ENCODE data around the gene TRIOBP. TPM values are rescaled to one million over a fixed set of nuclear protein-coding genes. Genes with fewer than 3 reads are reported as not detected.

The TRIOBP gene
- total RNA-seq, 1 donor from 2014 or later, result 108 TPM

DNA sequence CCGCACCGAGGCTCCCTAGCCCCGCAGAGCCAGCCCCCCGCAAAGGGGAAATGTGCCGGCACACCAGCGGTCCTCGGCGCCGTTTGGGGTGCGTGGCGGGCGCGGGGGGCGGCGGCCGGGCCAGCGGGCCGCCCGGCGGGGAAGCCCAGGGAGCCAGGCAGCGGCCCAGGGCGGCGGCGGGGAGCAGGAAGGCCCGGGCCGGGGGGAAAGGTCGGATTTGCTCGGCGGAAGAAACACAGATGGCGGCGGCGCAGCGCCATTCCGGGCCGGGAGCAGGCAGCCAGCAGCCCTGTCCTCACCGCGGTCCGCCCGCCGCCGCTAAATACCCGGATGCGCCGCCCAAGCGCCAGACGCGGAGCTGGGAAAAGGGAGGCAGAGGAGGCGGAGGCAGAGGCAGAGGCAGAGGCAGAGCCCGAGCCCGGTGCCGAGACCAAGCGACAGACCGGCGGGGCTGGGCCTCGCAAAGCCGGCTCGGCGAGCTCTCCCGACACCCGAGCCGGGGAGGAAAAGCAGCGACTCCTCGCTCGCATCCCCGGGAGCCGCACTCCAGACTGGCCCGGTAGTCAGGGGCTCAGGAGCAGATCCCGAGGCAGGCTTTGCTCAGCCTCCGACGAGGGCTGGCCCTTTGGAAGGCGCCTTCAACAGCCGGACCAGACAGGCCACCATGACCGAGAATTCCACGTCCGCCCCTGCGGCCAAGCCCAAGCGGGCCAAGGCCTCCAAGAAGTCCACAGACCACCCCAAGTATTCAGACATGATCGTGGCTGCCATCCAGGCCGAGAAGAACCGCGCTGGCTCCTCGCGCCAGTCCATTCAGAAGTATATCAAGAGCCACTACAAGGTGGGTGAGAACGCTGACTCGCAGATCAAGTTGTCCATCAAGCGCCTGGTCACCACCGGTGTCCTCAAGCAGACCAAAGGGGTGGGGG is 108.3 kb downstream of the TRIOBP start:
- Histone ChIP-seq H3K4me3 (peak overlapping the region; percentile 54 to 61), H3K27me3 (no peaks in the 10 kb centered on the region), H3K36me3 (no peaks in the 10 kb centered on the region), H3K4me1 (peaks cover 68% of the 10 kb centered on the region), H3K27ac (peak overlapping the region; percentile 92), H3K9me3 (no peaks in the 10 kb centered on the region)
- TF ChIP-seq POLR2A (IDR thresholded peaks at IDR 0.05) (peak in 1 of 2 donors; percentile 64), POLR2AphosphoS5 (IDR thresholded peaks at IDR 0.05; ENCODE audit: insufficient read depth in 1 of 2, low read depth in 1 of 2) (peak; percentile 58 to 88), CTCF (IDR thresholded peaks at IDR 0.05) (no peak)
- intact Hi-C loops (cut with DNase I), result no loop called here
- peak in 1 of 2 donors; percentile 89 for DNase-seq (ENCODE audit: extremely low spot score in 2 of 2)

GRCh38 chr22:37805810-37806277 is 109.0 kb downstream of the TRIOBP start:
- no peak for TF ChIP-seq POLR2A (IDR thresholded peaks at IDR 0.05)
- Histone ChIP-seq H3K36me3 (no peaks in the 10 kb centered on the region), H3K4me3 (peak overlapping the region; percentile 54 to 61), H3K27ac (peak overlapping the region; percentile 92), H3K9me3 (no peaks in the 10 kb centered on the region), H3K4me1 (peaks cover 68% of the 10 kb centered on the region), H3K27me3 (no peaks in the 10 kb centered on the region)
- no peak for DNase-seq (ENCODE audit: extremely low spot score in 2 of 2)
- intact Hi-C loops (cut with DNase I), result no loop called here

- peak overlapping the region; percentile 92 for H3K27ac ChIP-seq
- H3K36me3 ChIP-seq, result no peaks in the 10 kb centered on the region
- no peaks in the 10 kb centered on the region for H3K27me3 ChIP-seq
- H3K4me3 ChIP-seq, result peak overlapping the region; percentile 54 to 61
- peak in 1 of 2 donors; percentile 87 for DNase-seq (ENCODE audit: extremely low spot score in 2 of 2)
- TF ChIP-seq CTCF (IDR thresholded peaks at IDR 0.05) (no peak), POLR2AphosphoS5 (IDR thresholded peaks at IDR 0.05; ENCODE audit: insufficient read depth in 1 of 2, low read depth in 1 of 2) (no peak), POLR2A (IDR thresholded peaks at IDR 0.05) (no peak)
- intact Hi-C loops (cut with DNase I), result no loop called here
- no peaks in the 10 kb centered on the region for H3K9me3 ChIP-seq
- peaks cover 68% of the 10 kb centered on the region for H3K4me1 ChIP-seq
These were observed 109.8 kb downstream of the TRIOBP start for GRCh38 chr22:37806409-37807333.

DNA sequence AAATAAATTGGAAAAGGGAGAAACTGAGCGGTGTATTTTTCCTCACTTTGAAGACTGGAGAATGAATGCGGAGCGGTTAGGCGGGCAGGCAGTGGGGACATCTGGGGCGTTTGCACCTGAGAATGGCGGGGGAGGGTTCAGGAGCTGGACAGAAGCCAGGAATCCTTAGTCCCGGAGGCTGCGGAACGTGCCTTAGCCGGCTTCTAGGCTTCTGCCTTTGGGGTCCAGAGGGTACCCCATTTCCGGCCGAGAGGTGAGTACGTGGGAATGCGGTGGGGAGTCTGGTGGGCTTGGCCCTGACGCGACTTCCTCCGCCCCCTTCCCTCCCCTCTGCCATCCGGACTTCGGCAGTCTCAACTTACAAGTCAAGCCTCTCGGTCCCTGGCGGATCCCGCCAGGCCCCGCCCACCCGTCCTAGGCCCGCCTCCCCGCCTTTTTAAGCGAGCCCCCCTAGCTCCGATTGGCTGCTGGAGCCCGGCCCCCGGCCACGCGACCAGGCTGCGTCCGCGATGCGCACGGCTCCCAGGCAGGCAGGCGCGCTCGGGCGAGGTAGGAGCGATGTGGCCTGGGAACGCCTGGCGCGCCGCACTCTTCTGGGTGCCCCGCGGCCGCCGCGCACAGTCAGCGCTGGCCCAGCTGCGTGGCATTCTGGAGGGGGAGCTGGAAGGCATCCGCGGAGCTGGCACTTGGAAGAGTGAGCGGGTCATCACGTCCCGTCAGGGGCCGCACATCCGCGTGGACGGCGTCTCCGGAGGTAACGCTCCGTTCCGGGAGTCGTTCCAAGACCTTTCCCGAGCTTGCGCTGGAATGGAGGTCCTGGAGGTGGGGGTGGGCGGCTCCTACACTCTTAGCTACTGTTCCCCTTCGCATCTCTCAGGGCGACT is 110.8 kb downstream of the TRIOBP start, which contains the start of gene GCAT:
GCAT (plus strand) TSS at position 525 of the 884 bp plus-strand sequence; CDS start at position 559, 34 bp downstream.
- peak within 1 kb of the TSS; percentile 92 for H3K27ac ChIP-seq
- peak in 1 of 2 donors; percentile 97 for DNase-seq (ENCODE audit: extremely low spot score in 2 of 2)
- H3K4me3 ChIP-seq, result peak within 1 kb of the TSS; percentile 54 to 61
- H3K4me1 ChIP-seq, result peaks cover 58% of the 10 kb centered on the region
- peak in 1 of 2 donors; percentile 84 for TF ChIP-seq POLR2AphosphoS5 (IDR thresholded peaks at IDR 0.05; ENCODE audit: insufficient read depth in 1 of 2, low read depth in 1 of 2)
- TF ChIP-seq POLR2A (IDR thresholded peaks at IDR 0.05), result no peak
- no peak for TF ChIP-seq CTCF (IDR thresholded peaks at IDR 0.05)
- no peaks in the 10 kb centered on the region for H3K27me3 ChIP-seq
- no peaks in the 10 kb centered on the region for H3K9me3 ChIP-seq
- intact Hi-C loops (cut with DNase I), result no loop called here
- no peaks in the 10 kb centered on the region for H3K36me3 ChIP-seq
